ENCODE results near the gene ENPEP. TPM values are rescaled to one million over a fixed set of nuclear protein-coding genes. Genes with fewer than 3 reads are reported as not detected.

Gene ENPEP
- total and polyA plus RNA-seq, 10 of the 15 experiments (the other 5 are each of a cell fraction or from before 2014, with no cell fraction given): 0.03 TPM; not detected in 9

DNA sequence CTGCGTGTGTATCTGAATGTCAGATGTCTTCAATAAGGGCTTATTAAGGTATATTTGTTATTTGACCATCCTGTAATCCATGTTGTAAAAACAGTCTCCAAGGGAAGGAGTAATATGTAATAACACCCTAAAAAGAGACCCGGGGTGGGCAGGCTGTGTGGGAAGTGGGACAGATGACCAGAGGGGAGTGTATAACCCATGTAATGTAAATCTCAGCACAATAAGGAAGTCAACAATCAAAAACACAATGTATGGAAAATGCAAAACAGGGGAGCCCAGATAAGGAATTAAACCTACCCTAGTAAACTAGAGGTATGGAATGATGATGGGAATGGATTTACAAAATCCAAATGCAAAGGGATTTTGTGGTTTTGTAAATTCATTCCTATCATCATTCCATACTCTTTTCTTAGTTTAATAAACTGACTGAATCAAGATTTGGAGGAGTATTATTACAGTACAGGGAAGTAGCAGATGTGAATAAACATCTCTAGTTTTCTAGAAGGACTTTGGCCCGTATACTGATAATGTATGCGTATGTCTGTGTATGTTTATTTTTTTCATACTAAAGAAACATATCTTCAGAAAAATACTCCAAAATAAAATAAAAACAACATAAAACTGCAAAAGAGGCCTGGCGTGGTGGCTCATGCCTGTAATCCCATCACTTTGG lies 15.7 kb upstream of the ENPEP start:
- no TSS peak for BruUV-seq (replicated peaks)

DNA sequence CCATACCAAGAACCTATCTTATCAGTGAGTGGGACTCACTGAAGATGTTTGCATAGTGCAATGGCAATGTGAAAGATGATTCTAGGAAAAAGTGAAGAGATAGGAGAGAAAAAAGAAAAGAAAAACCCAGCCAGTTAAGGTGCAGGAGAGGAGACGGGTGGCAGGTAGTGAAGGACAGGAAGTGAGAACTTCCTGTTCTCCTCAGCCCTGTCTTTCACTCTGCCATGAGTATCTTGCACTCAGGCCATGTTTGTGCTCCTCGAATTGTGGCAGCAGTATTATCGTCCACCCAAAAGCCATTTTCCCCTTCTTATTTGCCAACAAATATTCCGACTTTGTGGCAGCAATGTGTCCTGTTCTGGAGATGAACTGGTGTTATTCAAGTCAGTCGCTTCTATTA lies 8.6 kb upstream of the ENPEP start:
- intact Hi-C loops (cut with micrococcal nuclease; ENCODE audit: unreplicated experiment): no loop called here
- in situ Hi-C loops (cut with MboI): no loop called here
- Histone ChIP-seq H3K27ac (ENCODE audit: control insufficient read depth, insufficient read depth) (no peak overlapping the region), H3K4me1 (ENCODE audit: control insufficient read depth, insufficient read depth, low read length) (no peaks in the 10 kb centered on the region), H3K9ac (ENCODE audit: control insufficient read depth, insufficient read depth, low read length) (no peak overlapping the region), H3K36me3 (ENCODE audit: control insufficient read depth in 2 of 2, insufficient read depth in 2 of 2, low read length in 1 of 2) (no peaks in the 10 kb centered on the region), H4K20me1 (ENCODE audit: control insufficient read depth, insufficient read depth) (no peaks in the 10 kb centered on the region), H3K4me3 (no peak overlapping the region), H3K27me3 (replicated peaks in 1 of 2; ENCODE audit: control insufficient read depth in 2 of 2, insufficient read depth in 2 of 2, low read length in 1 of 2) (no peaks in the 10 kb centered on the region), H3K4me2 (ENCODE audit: control insufficient read depth, insufficient read depth) (no peak overlapping the region), H3K79me2 (ENCODE audit: control insufficient read depth, insufficient read depth, low read length) (no peaks in the 10 kb centered on the region), H2AFZ (ENCODE audit: control insufficient read depth, low read depth, low read length) (peak overlapping the region; percentile 46), H3K9me3 (replicated peaks; ENCODE audit: control insufficient read depth, insufficient read depth, low read length) (no peaks in the 10 kb centered on the region; the same call in 2 of the 3 replicates)
- ChIA-PET SMC1A (ENCODE audit: uncharacterized antibody, unreplicated experiment) (interaction anchor here (0.8 kb wide), 1 partner anchor 21 kb away, joined by 3 read pairs; no protein-coding TSS in a partner anchor), CTCF (no interaction called here), RAD21 (ENCODE audit: unreplicated experiment) (no interaction called here), POLR2A (no interaction called here)
- ATAC-seq (no peak), FAIRE-seq (no peak), DNase-seq (ENCODE audit: low read depth, low spot score) (no peak)
- TF ChIP-seq, protein P1, sequence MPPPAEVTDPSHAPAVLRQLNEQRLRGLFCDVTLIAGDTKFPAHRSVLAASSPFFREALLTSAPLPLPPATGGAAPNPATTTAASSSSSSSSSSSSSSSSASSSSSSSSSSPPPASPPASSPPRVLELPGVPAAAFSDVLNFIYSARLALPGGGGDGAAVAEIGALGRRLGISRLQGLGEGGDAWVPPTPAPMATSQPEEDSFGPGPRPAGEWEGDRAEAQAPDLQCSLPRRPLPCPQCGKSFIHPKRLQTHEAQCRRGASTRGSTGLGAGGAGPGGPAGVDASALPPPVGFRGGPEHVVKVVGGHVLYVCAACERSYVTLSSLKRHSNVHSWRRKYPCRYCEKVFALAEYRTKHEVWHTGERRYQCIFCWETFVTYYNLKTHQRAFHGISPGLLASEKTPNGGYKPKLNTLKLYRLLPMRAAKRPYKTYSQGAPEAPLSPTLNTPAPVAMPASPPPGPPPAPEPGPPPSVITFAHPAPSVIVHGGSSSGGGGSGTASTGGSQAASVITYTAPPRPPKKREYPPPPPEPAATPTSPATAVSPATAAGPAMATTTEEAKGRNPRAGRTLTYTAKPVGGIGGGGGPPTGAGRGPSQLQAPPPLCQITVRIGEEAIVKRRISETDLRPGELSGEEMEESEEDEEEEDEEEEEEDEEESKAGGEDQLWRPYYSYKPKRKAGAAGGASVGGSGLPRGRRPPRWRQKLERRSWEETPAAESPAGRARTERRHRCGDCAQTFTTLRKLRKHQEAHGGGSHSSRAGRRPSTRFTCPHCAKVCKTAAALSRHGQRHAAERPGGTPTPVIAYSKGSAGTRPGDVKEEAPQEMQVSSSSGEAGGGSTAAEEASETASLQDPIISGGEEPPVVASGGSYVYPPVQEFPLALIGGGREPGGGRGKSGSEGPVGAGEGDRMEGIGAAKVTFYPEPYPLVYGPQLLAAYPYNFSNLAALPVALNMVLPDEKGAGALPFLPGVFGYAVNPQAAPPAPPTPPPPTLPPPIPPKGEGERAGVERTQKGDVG (CRISPR knock-in tag; IDR thresholded peaks at IDR 0.05): no peak
- TF ChIP-seq, protein P2, sequence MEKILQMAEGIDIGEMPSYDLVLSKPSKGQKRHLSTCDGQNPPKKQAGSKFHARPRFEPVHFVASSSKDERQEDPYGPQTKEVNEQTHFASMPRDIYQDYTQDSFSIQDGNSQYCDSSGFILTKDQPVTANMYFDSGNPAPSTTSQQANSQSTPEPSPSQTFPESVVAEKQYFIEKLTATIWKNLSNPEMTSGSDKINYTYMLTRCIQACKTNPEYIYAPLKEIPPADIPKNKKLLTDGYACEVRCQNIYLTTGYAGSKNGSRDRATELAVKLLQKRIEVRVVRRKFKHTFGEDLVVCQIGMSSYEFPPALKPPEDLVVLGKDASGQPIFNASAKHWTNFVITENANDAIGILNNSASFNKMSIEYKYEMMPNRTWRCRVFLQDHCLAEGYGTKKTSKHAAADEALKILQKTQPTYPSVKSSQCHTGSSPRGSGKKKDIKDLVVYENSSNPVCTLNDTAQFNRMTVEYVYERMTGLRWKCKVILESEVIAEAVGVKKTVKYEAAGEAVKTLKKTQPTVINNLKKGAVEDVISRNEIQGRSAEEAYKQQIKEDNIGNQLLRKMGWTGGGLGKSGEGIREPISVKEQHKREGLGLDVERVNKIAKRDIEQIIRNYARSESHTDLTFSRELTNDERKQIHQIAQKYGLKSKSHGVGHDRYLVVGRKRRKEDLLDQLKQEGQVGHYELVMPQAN (conservative IDR thresholded peaks at IDR 0.05): no peak
- TF ChIP-seq POLR2A (IDR thresholded peaks at IDR 0.05; ENCODE audit: low read depth, low read length): no peak
- WGBS (ENCODE audit: insufficient coverage, insufficient replicate concordance, low lambda C conversion rate, missing lambda C conversion rate): 41% methylated on average over 5 of the region's 5 CpGs
- BruUV-seq (replicated peaks): no TSS peak

More for the DNA sequence above, 15.7 kb upstream of the ENPEP start:
- no peak for ATAC-seq
- ChIA-PET POLR2A (no interaction called here), RAD21 (ENCODE audit: unreplicated experiment) (no interaction called here), SMC1A (ENCODE audit: uncharacterized antibody, unreplicated experiment) (no interaction called here), CTCF (no interaction called here)
- Histone ChIP-seq H3K27me3 (replicated peaks in 1 of 2; ENCODE audit: control insufficient read depth in 2 of 2, insufficient read depth in 2 of 2, low read length in 1 of 2) (no peaks in the 10 kb centered on the region; a peak in 1 of 4 replicates), H3K27ac (ENCODE audit: control insufficient read depth, insufficient read depth) (no peak overlapping the region), H3K9me3 (replicated peaks; ENCODE audit: control insufficient read depth, insufficient read depth, low read length) (no peaks in the 10 kb centered on the region), H4K20me1 (ENCODE audit: control insufficient read depth, insufficient read depth) (no peaks in the 10 kb centered on the region), H3K79me2 (ENCODE audit: control insufficient read depth, insufficient read depth, low read length) (no peaks in the 10 kb centered on the region), H3K4me2 (ENCODE audit: control insufficient read depth, insufficient read depth) (no peak overlapping the region), H2AFZ (ENCODE audit: control insufficient read depth, low read depth, low read length) (no peak overlapping the region), H3K36me3 (ENCODE audit: control insufficient read depth in 2 of 2, insufficient read depth in 2 of 2, low read length in 1 of 2) (no peaks in the 10 kb centered on the region), H3K4me3 (no peak overlapping the region), H3K4me1 (ENCODE audit: control insufficient read depth, insufficient read depth, low read length) (no peaks in the 10 kb centered on the region), H3K9ac (ENCODE audit: control insufficient read depth, insufficient read depth, low read length) (no peak overlapping the region)
- in situ Hi-C loops (cut with MboI) (no loop called here), intact Hi-C loops (cut with micrococcal nuclease; ENCODE audit: unreplicated experiment) (no loop called here)
- no peak for FAIRE-seq
- TF ChIP-seq BACH1 (IDR thresholded peaks at IDR 0.05; ENCODE audit: borderline replicate concordance): no peak
- TF ChIP-seq NR2C1 (IDR thresholded peaks at IDR 0.05): no peak
- no peak for TF ChIP-seq HCFC1 (IDR thresholded peaks at IDR 0.05; ENCODE audit: low read length)
- no peak for TF ChIP-seq NRF1 (conservative IDR thresholded peaks at IDR 0.05; ENCODE audit: low read depth, low read length)
- no peak for TF ChIP-seq HDGF (IDR thresholded peaks at IDR 0.05)
- no peak for TF ChIP-seq POLR2AphosphoS5 (IDR thresholded peaks at IDR 0.05; ENCODE audit: low read length)
- DNase-seq (ENCODE audit: low read depth, low spot score): no peak
- WGBS (ENCODE audit: insufficient coverage, insufficient replicate concordance, low lambda C conversion rate, missing lambda C conversion rate): 73% methylated on average over 5 of the region's 5 CpGs

All from GM12878 (cell line).